HG02938 (cell line): Measurements from ENCODE around the gene PRDM11.

Experiments used
- ATAC-seq: cut with Tn5 transposase; IDR thresholded peaks from one replicate; pipeline ENCODE4 v1.9.1; 2021; ENCODE audit warnings: mild to moderate bottlenecking, moderate library complexity; ENCODE audit not compliant: unreplicated experiment

PRDM11 gene

GRCh38 chr11:45258982-45259530 lies 112.6 kb downstream of the PRDM11 start:
- no peak for ATAC-seq

GRCh38 chr11:45259592-45259991 lies 113.2 kb downstream of the PRDM11 start:
- no peak for ATAC-seq

- no peak for ATAC-seq
These were observed 113.6 kb downstream of the PRDM11 start for GRCh38 chr11:45260071-45260470.

GRCh38 chr11:45262900-45263299 lies 116.5 kb downstream of the PRDM11 start:
- no peak for ATAC-seq

GRCh38 chr11:45263773-45264172 lies 117.3 kb downstream of the PRDM11 start:
- no peak for ATAC-seq

- no peak for ATAC-seq
These were observed 118.5 kb downstream of the PRDM11 start for GRCh38 chr11:45264839-45265515.

GRCh38 chr11:45265969-45266675 lies 119.7 kb downstream of the PRDM11 start:
- no peak for ATAC-seq

GRCh38 chr11:45266676-45267020 lies 120.2 kb downstream of the PRDM11 start:
- ATAC-seq, result no peak

GRCh38 chr11:45267052-45267451 lies 120.6 kb downstream of the PRDM11 start:
- ATAC-seq, result no peak

GRCh38 chr11:45267652-45268299 lies 121.3 kb downstream of the PRDM11 start:
- no peak for ATAC-seq

GRCh38 chr11:45269678-45270077 lies 123.2 kb downstream of the PRDM11 start:
- ATAC-seq, result no peak

- no peak for ATAC-seq
These were observed 124.7 kb downstream of the PRDM11 start for GRCh38 chr11:45270946-45271716.

GRCh38 chr11:45272701-45273100 lies 126.3 kb downstream of the PRDM11 start:
- ATAC-seq, result no peak

- ATAC-seq, result no peak
These were observed 127.1 kb downstream of the PRDM11 start for GRCh38 chr11:45273509-45273908.

GRCh38 chr11:45274206-45274605 lies 127.8 kb downstream of the PRDM11 start:
- no peak for ATAC-seq

- no peak for ATAC-seq
These were observed 129.4 kb downstream of the PRDM11 start for GRCh38 chr11:45275828-45276227.

GRCh38 chr11:45278714-45279113 lies 132.3 kb downstream of the PRDM11 start:
- no peak for ATAC-seq

- ATAC-seq, result no peak
These were observed 133.2 kb downstream of the PRDM11 start for GRCh38 chr11:45279645-45280044.

- no peak for ATAC-seq
These were observed 134.0 kb downstream of the PRDM11 start for GRCh38 chr11:45280449-45280848.

- no peak for ATAC-seq
These were observed 135.6 kb downstream of the PRDM11 start for GRCh38 chr11:45282081-45282480.
